Lung (tissue), 12 donors: ENCODE results near the gene CACNG5. TPM values are rescaled to one million over a fixed set of nuclear protein-coding genes. Genes with fewer than 3 reads are reported as not detected.

Source experiments
- ATAC-seq: fragments of 200-7000 bp; cut with Tn5 transposase; one replicate; pipeline ENCODE4 v1.9.1; 2020; ENCODE audit warnings: moderate number of reproducible peaks; ENCODE audit not compliant: insufficient read depth, low FRiP score
- DNase-seq, 3 donors: peaks; one replicate each; pipeline ENCODE4 v3.0.0-alpha.2; 2013 to 2017
- H3K27ac ChIP-seq, 2 donors: one replicate each; pipeline ENCODE4 v1.5.1; 2013; ENCODE audit warnings: mild to moderate bottlenecking in 2 of 2, moderate library complexity in 2 of 2, control low read depth in 1 of 2, inconsistent platforms in 1 of 2, low read depth in 1 of 2, low read length in 1 of 2
- H3K27me3 ChIP-seq, 3 donors: one replicate each; pipeline ENCODE4 v1.5.1; 2013; ENCODE audit warnings: low read length in 2 of 3; ENCODE audit not compliant: control insufficient read depth in 3 of 3, insufficient read depth in 3 of 3
- H3K36me3 ChIP-seq, 4 donors: one replicate each; pipeline ENCODE4 v1.5.1; 2013; ENCODE audit warnings: low read length in 4 of 4, mild to moderate bottlenecking in 1 of 4, moderate library complexity in 1 of 4; ENCODE audit not compliant: control insufficient read depth in 4 of 4, insufficient read depth in 4 of 4
- H3K4me1 ChIP-seq, 5 donors: one replicate each; pipeline ENCODE4 v1.5.1; 2013; ENCODE audit warnings: low read length in 5 of 5, mild to moderate bottlenecking in 2 of 5, moderate library complexity in 1 of 5; ENCODE audit not compliant: control insufficient read depth in 5 of 5, insufficient read depth in 5 of 5
- H3K4me3 ChIP-seq: one replicate; pipeline ENCODE4 v1.5.1; 2013; ENCODE audit warnings: mild to moderate bottlenecking, control low read depth, moderate library complexity
- H3K9ac ChIP-seq, 2 donors: one replicate each; pipeline ENCODE4 v1.5.1; 2013; ENCODE audit warnings: low read length in 2 of 2, control low read depth in 1 of 2; ENCODE audit not compliant: insufficient read depth in 1 of 2
- H3K9me3 ChIP-seq, 4 donors: one replicate each; pipeline ENCODE4 v1.5.1; 2013; ENCODE audit warnings: low read length in 3 of 4, mild to moderate bottlenecking in 1 of 4, moderate library complexity in 1 of 4; ENCODE audit not compliant: control insufficient read depth in 4 of 4, insufficient read depth in 3 of 4
- WGBS, 2 donors: extraction: QIAGEN DNeasy Blood & Tissue Kit; methylation state at CpG; one replicate each; pipeline ENCODE4 v1.1.7; 2013; 5-methylcytosine and 5-hydroxymethylcytosine counted together
- polyA plus RNA-seq, 2 donors: library from polyadenylated mRNA; stranded (reverse); fragments of 200-250 nt; gene quantifications; one replicate each; pipeline ENCODE4 v1.2.1, GENCODE V29; 2013
- total RNA-seq, 2 donors: library from RNA; depleted of rRNA in 1 of 2; stranded (reverse); fragments of >200 nt in 1 of 2; gene quantifications; one replicate each; pipeline ENCODE4 v1.2.1, GENCODE V29; 2014 to 2021
- TF ChIP-seq, protein P1 (sequence below): IDR thresholded peaks from 2 replicates; pipeline ENCODE4 v1.5.1; 2012; ENCODE audit warnings: mild to moderate bottlenecking; ENCODE audit errors: control extremely low read depth, extremely low read depth
- donor health status: control.
- donor health status: control.
- donor health status: Bipolar disorder and iron deficiency.
- donor health status: healthy.
- donor health status: DM: yes; HTN: yes; CAD: no.

CACNG5 gene
- total and polyA plus RNA-seq, 4 donors = not detected

DNA sequence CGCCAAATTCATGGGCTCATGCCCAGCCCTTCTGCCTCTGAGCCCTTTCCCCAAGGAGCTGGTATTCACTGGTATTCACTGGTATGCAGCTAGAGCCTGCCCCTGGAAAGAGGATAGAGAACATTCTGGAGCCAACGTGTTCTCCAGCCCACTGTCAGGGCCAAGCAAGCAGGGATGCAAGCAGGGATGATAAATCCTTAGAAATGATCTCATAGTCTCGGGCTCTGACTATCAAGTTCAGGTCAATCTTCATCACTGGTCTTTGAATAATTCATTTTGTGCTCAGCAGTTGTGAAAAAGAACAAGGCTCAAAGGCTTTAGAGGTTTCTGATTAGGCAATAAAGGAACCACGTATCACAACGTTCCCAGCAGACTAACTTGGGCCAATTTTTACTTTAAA is 57.3 kb downstream of the CACNG5 start:
- TF ChIP-seq, protein P1, sequence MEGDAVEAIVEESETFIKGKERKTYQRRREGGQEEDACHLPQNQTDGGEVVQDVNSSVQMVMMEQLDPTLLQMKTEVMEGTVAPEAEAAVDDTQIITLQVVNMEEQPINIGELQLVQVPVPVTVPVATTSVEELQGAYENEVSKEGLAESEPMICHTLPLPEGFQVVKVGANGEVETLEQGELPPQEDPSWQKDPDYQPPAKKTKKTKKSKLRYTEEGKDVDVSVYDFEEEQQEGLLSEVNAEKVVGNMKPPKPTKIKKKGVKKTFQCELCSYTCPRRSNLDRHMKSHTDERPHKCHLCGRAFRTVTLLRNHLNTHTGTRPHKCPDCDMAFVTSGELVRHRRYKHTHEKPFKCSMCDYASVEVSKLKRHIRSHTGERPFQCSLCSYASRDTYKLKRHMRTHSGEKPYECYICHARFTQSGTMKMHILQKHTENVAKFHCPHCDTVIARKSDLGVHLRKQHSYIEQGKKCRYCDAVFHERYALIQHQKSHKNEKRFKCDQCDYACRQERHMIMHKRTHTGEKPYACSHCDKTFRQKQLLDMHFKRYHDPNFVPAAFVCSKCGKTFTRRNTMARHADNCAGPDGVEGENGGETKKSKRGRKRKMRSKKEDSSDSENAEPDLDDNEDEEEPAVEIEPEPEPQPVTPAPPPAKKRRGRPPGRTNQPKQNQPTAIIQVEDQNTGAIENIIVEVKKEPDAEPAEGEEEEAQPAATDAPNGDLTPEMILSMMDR = no peak
- no peaks in the 10 kb centered on the region for H3K36me3 ChIP-seq
- H3K4me3 ChIP-seq = no peak overlapping the region
- H3K27ac ChIP-seq = no peak overlapping the region
- no peak overlapping the region for H3K9ac ChIP-seq
- H3K27me3 ChIP-seq = peaks cover 0 to 2% (median 0%) of the 10 kb centered on the region in 3 donors
- DNase-seq (no peak), ATAC-seq (no peak)
- no peaks in the 10 kb centered on the region for H3K4me1 ChIP-seq
- no peaks in the 10 kb centered on the region for H3K9me3 ChIP-seq
- 61 to 63% methylated on average over 5 of the region's 5 CpGs for whole genome bisulfite sequencing, 2 donors

DNA sequence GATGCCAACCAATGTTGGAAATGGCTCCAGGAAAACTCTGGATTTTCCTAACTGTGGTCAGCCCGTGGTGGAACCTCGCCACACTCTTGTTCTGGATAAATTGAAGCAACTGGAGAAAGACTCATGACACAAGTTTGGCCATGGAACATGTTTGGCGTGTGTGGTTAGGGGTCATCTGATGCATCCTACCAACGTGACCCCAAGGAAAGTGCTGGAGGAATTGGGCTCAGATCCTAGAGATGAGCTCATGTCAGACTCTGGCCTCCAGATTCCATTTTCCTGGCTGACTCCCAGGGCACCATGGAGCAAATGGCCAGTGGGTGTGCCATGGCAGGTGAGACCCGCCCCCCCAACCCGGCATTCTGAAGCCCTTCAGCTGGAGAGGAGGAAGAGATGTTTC is 58.5 kb downstream of the CACNG5 start:
- TF ChIP-seq, protein P1 = no peak
- 78 to 84% methylated on average over 6 of the region's 6 CpGs for WGBS, 2 donors
- Histone ChIP-seq H3K9ac (no peak overlapping the region), H3K27me3 (peaks cover 0 to 2% (median 0%) of the 10 kb centered on the region in 3 donors), H3K36me3 (no peaks in the 10 kb centered on the region), H3K27ac (no peak overlapping the region), H3K4me3 (no peak overlapping the region), H3K9me3 (no peaks in the 10 kb centered on the region), H3K4me1 (no peaks in the 10 kb centered on the region)
- DNase-seq = no peak
- ATAC-seq = no peak

DNA sequence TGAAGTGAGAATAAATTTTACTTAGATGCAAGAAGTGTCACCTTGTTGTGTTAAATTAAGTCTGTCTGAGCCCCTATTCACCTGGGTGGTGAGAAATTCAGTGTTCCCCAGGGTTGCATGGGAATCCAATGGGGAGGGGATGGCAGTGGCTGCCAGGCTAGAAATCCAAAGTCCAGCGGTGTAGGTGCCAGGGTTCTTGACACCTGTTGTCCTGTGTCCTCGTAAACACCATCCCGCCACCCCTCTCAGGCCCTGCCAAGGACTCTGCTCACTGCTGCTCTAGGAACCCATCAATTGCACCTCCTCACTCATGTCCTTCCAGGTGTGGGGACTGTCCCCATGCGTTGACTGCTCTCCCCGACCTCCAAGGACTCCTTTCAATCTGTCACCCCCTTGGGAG is 58.9 kb downstream of the CACNG5 start:
- H3K9ac ChIP-seq = no peak overlapping the region

More for the DNA sequence above, 58.9 kb downstream of the CACNG5 start:
- H3K27me3 ChIP-seq = peaks cover 0 to 2% (median 0%) of the 10 kb centered on the region in 3 donors
- no peak for ATAC-seq
- H3K4me3 ChIP-seq = no peak overlapping the region
- H3K4me1 ChIP-seq = no peaks in the 10 kb centered on the region
- no peak for DNase-seq
- H3K9me3 ChIP-seq = no peaks in the 10 kb centered on the region
- 85 to 87% methylated on average over 5 of the region's 5 CpGs for WGBS, 2 donors
- no peak overlapping the region for H3K27ac ChIP-seq
- TF ChIP-seq, protein P1 = no peak
- H3K36me3 ChIP-seq = no peaks in the 10 kb centered on the region
